Endothelial cell of umbilical vein (primary cell): ENCODE data around the gene PACSIN2. TPM values are rescaled to one million over a fixed set of nuclear protein-coding genes. Genes with fewer than 3 reads are reported as not detected.

Experiments used
- BruUV-seq: library from RNA; stranded (reverse); fragments of 400-500 nt; replicated peaks from 2 replicates; lab custom pipeline; 2021; lab: Mats Ljungman, UMichigan
- CTCF ChIA-PET: fragments of 300-600, 350-600 bp; sonication (Branson Sonifier 250); formaldehyde crosslinking; loops from one replicate; lab custom pipeline; 2021; ENCODE audit warnings: antibody characterized with exemption, inconsistent platforms; lab: Charles Lee
- POLR2A ChIA-PET: fragments of 300-600, 350-600 bp; sonication (Branson Sonifier 250); formaldehyde crosslinking; loops from one replicate; lab custom pipeline; 2021; ENCODE audit warnings: antibody characterized with exemption, inconsistent platforms; lab: Charles Lee
- DNase-seq: peaks from one replicate; pipeline ENCODE4 v3.0.0-alpha.2; 2011; ENCODE audit warnings: low read depth, low spot score
- FAIRE-seq: peaks from 2 replicates; lab custom pipeline; 2011; peaks lifted over from hg19 to GRCh38; lab: Jason Lieb, UNC
- H2AFZ ChIP-seq: 2 replicates; pipeline ENCODE4 v1.6.0; 2012; ENCODE audit warnings: low read depth, low read length, control low read depth, inconsistent platforms
- H3K27ac ChIP-seq: 2 replicates; pipeline ENCODE4 v1.5.1; 2011; ENCODE audit warnings: low read depth, mild to moderate bottlenecking, control low read depth, low read length, moderate library complexity; ENCODE audit not compliant: insufficient read depth
- H3K27me3 ChIP-seq, 2 experiments: 2 replicates each; pipeline versions ENCODE4 v1.6.0 to v1.6.1; 2011; ENCODE audit warnings: low read length in 2 of 2, mixed read lengths in 1 of 2; ENCODE audit not compliant: control insufficient read depth in 2 of 2, insufficient read depth in 2 of 2
- H3K36me3 ChIP-seq, 2 experiments: 2 replicates in 1 of 2; 3 replicates in 1 of 2; pipeline ENCODE4 v1.5.1; 2011; ENCODE audit warnings: low read length in 2 of 2, mild to moderate bottlenecking in 1 of 2, moderate library complexity in 1 of 2; ENCODE audit not compliant: control insufficient read depth in 2 of 2, insufficient read depth in 2 of 2; ENCODE audit errors: extremely low read depth in 1 of 2
- H3K4me1 ChIP-seq: 3 replicates; pipeline ENCODE4 v1.5.1; 2011; ENCODE audit warnings: mild to moderate bottlenecking, low read length; ENCODE audit not compliant: control insufficient read depth, insufficient read depth; ENCODE audit errors: extremely low read depth
- H3K4me2 ChIP-seq: 2 replicates; pipeline ENCODE4 v1.6.1; 2011; ENCODE audit warnings: low read length, control low read depth, mixed read lengths; ENCODE audit not compliant: insufficient read depth
- H3K4me3 ChIP-seq, 3 experiments: fragments of 200-600 bp in 1 of 3; sonication (generic), shearing (Covaris generic) in 1 of 3; replicated peaks in 1 of 3; 2 replicates each; pipeline ENCODE4 v1.5.1; 2011 to 2016; ENCODE audit warnings: control low read depth in 3 of 3, low read length in 3 of 3, mild to moderate bottlenecking in 2 of 3, inconsistent platforms in 1 of 3, low read depth in 1 of 3, moderate library complexity in 1 of 3; ENCODE audit not compliant: insufficient read depth in 1 of 3
- H3K79me2 ChIP-seq: 2 replicates; pipeline ENCODE4 v1.6.0; 2012; ENCODE audit warnings: low read length, inconsistent platforms; ENCODE audit not compliant: control insufficient read depth, insufficient read depth
- H3K9ac ChIP-seq: replicated peaks from 2 replicates; pipeline ENCODE3; 2011; ENCODE audit warnings: low read length, control low read depth; ENCODE audit not compliant: insufficient read depth; ENCODE audit errors: extremely low read depth
- H3K9me1 ChIP-seq: replicated peaks from 3 replicates; pipeline ENCODE4 v1.6.0; 2011; ENCODE audit warnings: mild to moderate bottlenecking, low read length; ENCODE audit not compliant: control insufficient read depth, insufficient read depth; ENCODE audit errors: extremely low read depth
- H3K9me3 ChIP-seq: replicated peaks from 2 replicates; pipeline ENCODE4 v1.5.1; 2012; ENCODE audit warnings: low read length, inconsistent platforms; ENCODE audit not compliant: control insufficient read depth, insufficient read depth
- H4K20me1 ChIP-seq: replicated peaks from 2 replicates; pipeline ENCODE3; 2011; ENCODE audit warnings: mild to moderate bottlenecking, low read length; ENCODE audit not compliant: control insufficient read depth, insufficient read depth; ENCODE audit errors: extremely low read depth
- CTCF ChIP-seq, 2 donors: IDR thresholded peaks; 1 replicate in 1 of 2; 2 replicates in 1 of 2; pipeline ENCODE4 v1.5.1; 2011; ENCODE audit warnings: low read length in 2 of 2, mild to moderate bottlenecking in 2 of 2, moderate library complexity in 2 of 2, control low read depth in 1 of 2, inconsistent platforms in 1 of 2, low read depth in 1 of 2; ENCODE audit not compliant: insufficient read depth in 1 of 2; ENCODE audit errors: extremely low read depth in 1 of 2
- EZH2 ChIP-seq: IDR thresholded peaks from 2 replicates; pipeline ENCODE4 v1.6.1; 2012; ENCODE audit warnings: borderline replicate concordance, low read depth, mild to moderate bottlenecking, moderate library complexity, low read length, inconsistent platforms; ENCODE audit not compliant: severe bottlenecking
- FOS ChIP-seq: IDR thresholded peaks from 2 replicates; pipeline ENCODE4 v1.6.1; 2011; ENCODE audit warnings: mild to moderate bottlenecking, low read length, moderate library complexity, borderline replicate concordance; ENCODE audit not compliant: insufficient read depth
- GATA2 ChIP-seq: IDR thresholded peaks from 2 replicates; pipeline ENCODE4 v1.7.0; 2011; ENCODE audit warnings: low read depth, mild to moderate bottlenecking, moderate library complexity, mixed read lengths, low read length; ENCODE audit not compliant: insufficient read length, insufficient read depth
- JUN ChIP-seq: IDR thresholded peaks from 2 replicates; pipeline ENCODE4 v1.6.1; 2011; ENCODE audit warnings: borderline replicate concordance, low read depth; ENCODE audit not compliant: insufficient read length, insufficient read depth
- MAX ChIP-seq: IDR thresholded peaks from 2 replicates; pipeline ENCODE4 v1.6.1; 2011; ENCODE audit not compliant: insufficient read depth, insufficient read length
- MYC ChIP-seq: IDR thresholded peaks from one replicate; pipeline ENCODE4 v1.6.1; 2011; ENCODE audit warnings: mild to moderate bottlenecking, low read depth, low read length
- POLR2A ChIP-seq: IDR thresholded peaks from 2 replicates; pipeline ENCODE4 v1.6.1; 2012; ENCODE audit warnings: low read depth, mild to moderate bottlenecking, control low read depth, low read length
- POLR2AphosphoS5 ChIP-seq: IDR thresholded peaks from 2 replicates; pipeline ENCODE4 v1.6.1; 2012; ENCODE audit warnings: low read depth, mild to moderate bottlenecking, control low read depth, low read length, moderate library complexity; ENCODE audit not compliant: insufficient read depth
- dilution Hi-C: fragments of 300-500 bp; cut with MboI; formaldehyde crosslinking; loops from one replicate; pipeline ENCODE4 v1.15.0; 2019; ENCODE audit warnings: low sequenced_read_pairs; ENCODE audit not compliant: extremely low pct_ligation_motif_present
- intact Hi-C: fragments of 100-400 bp; cut with micrococcal nuclease; formaldehyde crosslinking; loops from one replicate; pipeline ENCODE4 v1.10.0; 2022
- polyA plus RNA-seq, 4 experiments: library from polyadenylated mRNA; depleted of rRNA in 3 of 4; stranded (reverse) in 3 of 4; unstranded in 1 of 4; fragments of >200 nt; gene quantifications; 2 replicates each; pipeline versions ENCODE4 v1.2.1 to v1.2.3, GENCODE V29; 2011 to 2012; ENCODE audit warnings: missing spikeins in 1 of 4
- total RNA-seq: library from RNA; stranded (reverse); gene quantifications from 2 replicates; pipeline ENCODE4 v1.2.3, GENCODE V29; 2021

PACSIN2 gene
- total and polyA plus RNA-seq, 2 donors (not counting 3 experiments of a cell fraction or from before 2014, with no cell fraction given): 46.2 to 64.5 TPM

- Histone ChIP-seq H3K79me2 (peaks cover 17% of the 10 kb centered on the region), H3K27me3 (no peaks in the 10 kb centered on the region), H3K27ac (no peak overlapping the region), H3K4me3 (no peak overlapping the region), H4K20me1 (no peaks in the 10 kb centered on the region), H3K9me3 (no peaks in the 10 kb centered on the region), H3K36me3 (no peaks in the 10 kb centered on the region), H3K4me2 (no peak overlapping the region), H2AFZ (no peak overlapping the region), H3K4me1 (peaks cover 35% of the 10 kb centered on the region), H3K9ac (no peak overlapping the region), H3K9me1 (no peaks in the 10 kb centered on the region)
- dilution Hi-C loops: no loop called here
- FAIRE-seq (no peak), DNase-seq (no peak)
- no TSS peak for BruUV-seq
- TF ChIP-seq EZH2 (no peak), CTCF (IDR thresholded peaks at IDR 0.05; ENCODE audit: extremely low read depth in 1 of 2, insufficient read depth in 1 of 2, low read depth in 1 of 2, low read length in 2 of 2) (no peak), JUN (no peak), POLR2A (no peak), MYC (no peak), GATA2 (no peak), MAX (no peak), FOS (no peak), POLR2AphosphoS5 (no peak)
- ChIA-PET CTCF (interaction anchor here (0.6 to 1.5 kb wide), 3 partner anchors 25 to 77 kb away, joined by 3 read pairs; no protein-coding TSS in a partner anchor), POLR2A (no interaction called here)
- intact Hi-C loops: loop anchor here (5.0 kb wide), 1 partner anchor 58 kb away; no protein-coding TSS in a partner anchor
These were observed 70.5 kb downstream of the PACSIN2 start for GRCh38 chr22:42944409-42944808.
